MCF 10A (cell line): ENCODE data around the gene ENG. TPM values are rescaled to one million over a fixed set of nuclear protein-coding genes. Genes with fewer than 3 reads are reported as not detected.
"Not testable (repeated sequence)": the region's sequence is repeated elsewhere in the genome, so short reads cannot be mapped to it uniquely, and the experiment has no call there.

Experiments
- BruUV-seq: library from RNA; stranded (reverse); fragments of 400-500 nt; replicated peaks from 2 replicates; lab custom pipeline; 2021; lab: Mats Ljungman, UMichigan
- CTCF ChIA-PET: fragments of 300-600 bp; sonication (Branson Sonifier 250); formaldehyde crosslinking; extraction: SDS; loops from one replicate; lab custom pipeline; 2021; ENCODE audit warnings: antibody characterized with exemption, inconsistent platforms; lab: Yijun Ruan, JAX
- POLR2A ChIA-PET: fragments of 300-600, 350-650 bp; sonication (Branson Sonifier 250); formaldehyde crosslinking; extraction: SDS; loops from one replicate; lab custom pipeline; 2020; ENCODE audit warnings: antibody characterized with exemption, inconsistent platforms; lab: Yijun Ruan, JAX
- DNase-seq: peaks from one replicate; pipeline ENCODE4 v3.0.0-alpha.2; 2018; ENCODE audit not compliant: unreplicated experiment
- H3K27ac Mint-ChIP-seq: one replicate; pipeline ENCODE4 v1.8.0; 2022; ENCODE audit warnings: mild to moderate bottlenecking, low read depth, mixed read lengths; ENCODE audit not compliant: unreplicated experiment
- H3K27me3 Mint-ChIP-seq: one replicate; pipeline ENCODE4 v1.8.0; 2022; ENCODE audit warnings: mixed read lengths; ENCODE audit not compliant: insufficient read depth, unreplicated experiment
- H3K36me3 Mint-ChIP-seq: one replicate; pipeline ENCODE4 v1.8.0; 2022; ENCODE audit warnings: mild to moderate bottlenecking, moderate library complexity, mixed read lengths; ENCODE audit not compliant: insufficient read depth, unreplicated experiment
- H3K4me1 Mint-ChIP-seq: one replicate; pipeline ENCODE4 v1.8.0; 2022; ENCODE audit warnings: mixed read lengths; ENCODE audit not compliant: insufficient read depth, unreplicated experiment
- H3K4me3 Mint-ChIP-seq: one replicate; pipeline ENCODE4 v1.8.0; 2022; ENCODE audit warnings: mild to moderate bottlenecking, moderate library complexity, mixed read lengths; ENCODE audit not compliant: unreplicated experiment
- H3K9me3 Mint-ChIP-seq: one replicate; pipeline ENCODE4 v1.8.0; 2022; ENCODE audit warnings: mixed read lengths; ENCODE audit not compliant: unreplicated experiment
- CTCF ChIP-seq: fragments of 200-600 bp; IDR thresholded peaks from one replicate; pipeline ENCODE4 v1.8.0; 2022; ENCODE audit warnings: antibody characterized with exemption, mild to moderate bottlenecking; ENCODE audit not compliant: unreplicated experiment
- intact Hi-C: fragments of 100-400 bp; cut with micrococcal nuclease; formaldehyde crosslinking; loops from 2 replicates; pipeline ENCODE4 v1.14.1; 2022
- total RNA-seq: library from RNA; stranded (reverse); gene quantifications from 2 replicates; pipeline ENCODE4 v1.2.3, GENCODE V29; 2022

ENG gene
- total RNA-seq, 1 experiment from 2014 or later = 22.1 TPM

GRCh38 chr9:127846443-127847177 is 7.8 kb downstream of the ENG start:
- no peaks in the 10 kb centered on the region for H3K4me1 Mint-ChIP-seq
- BruUV-seq = no TSS peak
- H3K4me3 Mint-ChIP-seq = no peak overlapping the region
- no peak for TF ChIP-seq CTCF
- H3K27me3 Mint-ChIP-seq = no peaks in the 10 kb centered on the region
- no peak overlapping the region for H3K27ac Mint-ChIP-seq
- ChIA-PET POLR2A (interaction anchor here (0.6 kb wide), 1 partner anchor 11 kb away, joined by 3 read pairs; no protein-coding TSS in a partner anchor), CTCF (interaction anchor here (0.6 kb wide), 1 partner anchor 36 kb away, joined by 4 read pairs; no protein-coding TSS in a partner anchor)
- intact Hi-C loops = no loop called here
- no peak for DNase-seq
- peaks cover 9% of the 10 kb centered on the region for H3K9me3 Mint-ChIP-seq
- peaks cover 4% of the 10 kb centered on the region for H3K36me3 Mint-ChIP-seq

- CTCF ChIA-PET, H3K36me3 Mint-ChIP-seq, DNase-seq, POLR2A ChIA-PET, H3K9me3 Mint-ChIP-seq, H3K27ac Mint-ChIP-seq, H3K4me1 Mint-ChIP-seq, H3K27me3 Mint-ChIP-seq, H3K4me3 Mint-ChIP-seq, intact Hi-C loops, BruUV-seq: not testable (repeated sequence)
Observed at GRCh38 chr9:127845619-127846018, 8.8 kb downstream of the ENG start.

- intact Hi-C loops = no loop called here
- H3K27ac Mint-ChIP-seq = no peak overlapping the region
- H3K36me3 Mint-ChIP-seq = peaks cover 4% of the 10 kb centered on the region
- no peak for TF ChIP-seq CTCF
- no peaks in the 10 kb centered on the region for H3K4me1 Mint-ChIP-seq
- POLR2A ChIA-PET = interaction anchor here (0.7 to 1.1 kb wide), 2 partner anchors 27 to 104 kb away, joined by 3 to 4 read pairs; no protein-coding TSS in a partner anchor
- no peaks in the 10 kb centered on the region for H3K27me3 Mint-ChIP-seq
- BruUV-seq = no TSS peak
- CTCF ChIA-PET = interaction anchor here (1.3 kb wide), 1 partner anchor 8 kb away, joined by 5 read pairs; no protein-coding TSS in a partner anchor
- peaks cover 9% of the 10 kb centered on the region for H3K9me3 Mint-ChIP-seq
- no peak for DNase-seq
- H3K4me3 Mint-ChIP-seq = no peak overlapping the region
Observed at GRCh38 chr9:127844821-127845359, 9.6 kb downstream of the ENG start.

GRCh38 chr9:127841087-127841835 is 13.2 kb downstream of the ENG start:
- ChIA-PET POLR2A (no interaction called here), CTCF (interaction anchor here (0.6 to 0.7 kb wide), 3 partner anchors 24 to 675 kb away, joined by 3 read pairs; no protein-coding TSS in a partner anchor)
- H3K4me3 Mint-ChIP-seq = no peak overlapping the region
- H3K36me3 Mint-ChIP-seq = peaks cover 8% of the 10 kb centered on the region
- intact Hi-C loops = no loop called here
- DNase-seq = no peak
- H3K27ac Mint-ChIP-seq = no peak overlapping the region
- H3K4me1 Mint-ChIP-seq = no peaks in the 10 kb centered on the region
- BruUV-seq = no TSS peak
- TF ChIP-seq CTCF = no peak
- H3K27me3 Mint-ChIP-seq = no peaks in the 10 kb centered on the region
- no peaks in the 10 kb centered on the region for H3K9me3 Mint-ChIP-seq
